Neural cell (in vitro differentiated cells): ENCODE data around the gene NLRP6.

Experiments used
- CTCF ChIP-seq: fragments of 450-650 bp; IDR thresholded peaks from 2 replicates; pipeline ENCODE4 v1.5.1; 2014; ENCODE audit warnings: antibody characterized with exemption, mild to moderate bottlenecking, moderate library complexity; ENCODE audit not compliant: poor library complexity, severe bottlenecking
- MXI1 ChIP-seq: fragments of 450-650 bp; conservative IDR thresholded peaks from 2 replicates; pipeline ENCODE4 v1.6.1; 2014; ENCODE audit warnings: antibody characterized with exemption, mild to moderate bottlenecking; ENCODE audit not compliant: poor library complexity, severe bottlenecking

- TF ChIP-seq CTCF (no peak), MXI1 (no peak)
These were observed 54.7 kb downstream of the NLRP6 start for GRCh38 chr11:332651-333480.
